A673 (cell line): Measurements from ENCODE around the gene CAMKK1. TPM values are rescaled to one million over a fixed set of nuclear protein-coding genes. Genes with fewer than 3 reads are reported as not detected.

Experiments used
- BruUV-seq: library from RNA; stranded (reverse); fragments of 400-500 nt; replicated peaks from 2 replicates; lab custom pipeline; 2021; lab: Mats Ljungman, UMichigan
- CTCF ChIA-PET: fragments of 300-600 bp; sonication (Branson Sonifier 250); formaldehyde crosslinking; loops from one replicate; lab custom pipeline; 2022; ENCODE audit warnings: antibody characterized with exemption; lab: Charles Lee
- POLR2A ChIA-PET: fragments of 300-600 bp; sonication (Branson Sonifier 250); formaldehyde crosslinking; loops from one replicate; lab custom pipeline; 2022; ENCODE audit warnings: antibody characterized with exemption; ENCODE audit not compliant: low non-redundant PET; lab: Charles Lee
- DNase-seq: peaks from one replicate; pipeline ENCODE4 v3.0.0-alpha.2; 2015; ENCODE audit warnings: low spot score
- H3K27ac ChIP-seq: fragments of 200-600 bp; sonication (generic); 2 replicates; pipeline ENCODE4 v1.5.1; 2016; ENCODE audit warnings: mixed run types, low read depth, mild to moderate bottlenecking, mixed read lengths, antibody characterized with exemption, low read length; ENCODE audit not compliant: poor library complexity, severe bottlenecking
- H3K27me3 ChIP-seq: fragments of 200-600 bp; sonication (generic); replicated peaks from 2 replicates; pipeline ENCODE4 v1.6.1; 2017; ENCODE audit warnings: mixed run types, low read depth, mild to moderate bottlenecking, mixed read lengths, antibody characterized with exemption, low read length; ENCODE audit not compliant: insufficient read depth, poor library complexity
- H3K36me3 ChIP-seq: fragments of 200-600 bp; sonication (generic); 2 replicates; pipeline ENCODE4 v1.6.1; 2016; ENCODE audit warnings: mixed run types, mild to moderate bottlenecking, mixed read lengths, antibody characterized with exemption, low read length; ENCODE audit not compliant: insufficient read depth, poor library complexity, severe bottlenecking
- H3K4me1 ChIP-seq: fragments of 200-600 bp; sonication (generic); 2 replicates; pipeline ENCODE4 v1.6.1; 2017; ENCODE audit warnings: mixed run types, mild to moderate bottlenecking, mixed read lengths, antibody characterized with exemption, low read length; ENCODE audit not compliant: insufficient read depth, poor library complexity, severe bottlenecking
- H3K4me3 ChIP-seq: fragments of 200-600 bp; sonication (generic); 2 replicates; pipeline ENCODE4 v1.5.1; 2016; ENCODE audit warnings: low read depth, mixed run types, mild to moderate bottlenecking, mixed read lengths, low read length; ENCODE audit not compliant: poor library complexity, severe bottlenecking
- H3K9me3 ChIP-seq: fragments of 200-600 bp; sonication (generic); 2 replicates; pipeline ENCODE4 v1.6.1; 2016; ENCODE audit warnings: mixed run types, low read depth, mild to moderate bottlenecking, mixed read lengths, antibody characterized with exemption, low read length; ENCODE audit not compliant: poor library complexity, severe bottlenecking
- CTCF ChIP-seq: fragments of 300-800, 200-600 bp; sonication (generic); conservative IDR thresholded peaks from 2 replicates; pipeline ENCODE4 v1.5.1; 2017; ENCODE audit warnings: low read depth, mild to moderate bottlenecking, antibody characterized with exemption, low read length, moderate library complexity, mixed read lengths
- EZH2 ChIP-seq: fragments of 200-600 bp; sonication (generic); IDR thresholded peaks from 2 replicates; pipeline ENCODE4 v1.6.1; 2017; ENCODE audit warnings: borderline replicate concordance, low read depth, mild to moderate bottlenecking, mixed read lengths, antibody characterized with exemption, low read length; ENCODE audit not compliant: poor library complexity, severe bottlenecking
- intact Hi-C: fragments of 100-400 bp; cut with micrococcal nuclease; formaldehyde crosslinking; loops from one replicate; pipeline ENCODE4 v1.10.0; 2022; ENCODE audit not compliant: unreplicated experiment
- total RNA-seq: library from RNA; stranded (reverse); gene quantifications from 2 replicates; pipeline ENCODE4 v1.2.3, GENCODE V29; 2021

CAMKK1 gene
- total RNA-seq, 1 experiment from 2014 or later: 6.1 TPM

GRCh38 chr17:3929181-3929580 is 36.3 kb upstream of the CAMKK1 start:
- ChIA-PET POLR2A (no interaction called here), CTCF (no interaction called here)
- DNase-seq: no peak
- no peaks in the 10 kb centered on the region for H3K9me3 ChIP-seq
- no peaks in the 10 kb centered on the region for H3K27me3 ChIP-seq
- H3K4me3 ChIP-seq: no peak overlapping the region
- H3K4me1 ChIP-seq: no peaks in the 10 kb centered on the region
- H3K36me3 ChIP-seq: no peaks in the 10 kb centered on the region
- TF ChIP-seq EZH2 (no peak), CTCF (no peak)
- H3K27ac ChIP-seq: no peak overlapping the region
- no TSS peak for BruUV-seq
- intact Hi-C loops: no loop called here

- intact Hi-C loops: no loop called here
- ChIA-PET POLR2A (no interaction called here), CTCF (interaction anchor here (1.1 kb wide), 1 partner anchor 14 kb away, joined by 3 read pairs; no protein-coding TSS in a partner anchor)
- no peaks in the 10 kb centered on the region for H3K27me3 ChIP-seq
- no TSS peak for BruUV-seq
- TF ChIP-seq CTCF: no peak
- no peak for TF ChIP-seq EZH2
- H3K27ac ChIP-seq: no peak overlapping the region
- no peaks in the 10 kb centered on the region for H3K4me1 ChIP-seq
- no peaks in the 10 kb centered on the region for H3K36me3 ChIP-seq
- no peak for DNase-seq
- no peak overlapping the region for H3K4me3 ChIP-seq
- no peaks in the 10 kb centered on the region for H3K9me3 ChIP-seq
These were observed 35.6 kb upstream of the CAMKK1 start for GRCh38 chr17:3928406-3928805.

- Histone ChIP-seq H3K27me3 (no peaks in the 10 kb centered on the region), H3K36me3 (no peaks in the 10 kb centered on the region), H3K4me3 (no peak overlapping the region), H3K27ac (no peak overlapping the region), H3K9me3 (no peaks in the 10 kb centered on the region), H3K4me1 (no peaks in the 10 kb centered on the region)
- ChIA-PET POLR2A (no interaction called here), CTCF (interaction anchor here (1.1 kb wide), 1 partner anchor 14 kb away, joined by 3 read pairs; no protein-coding TSS in a partner anchor)
- BruUV-seq: no TSS peak
- DNase-seq: no peak
- TF ChIP-seq CTCF (no peak), EZH2 (no peak)
- intact Hi-C loops: no loop called here
These were observed 34.9 kb upstream of the CAMKK1 start for GRCh38 chr17:3927628-3928340.
